NCI-H774 (cell line): ENCODE results near the gene RAB30.
A peak's percentile ranks its signal among the peaks of the same experiment; 100 is the strongest.
"Not testable (repeated sequence)": the region's sequence is repeated elsewhere in the genome, so short reads cannot be mapped to it uniquely, and the experiment has no call there.

Experiments
- DNase-seq: peaks from one replicate; lab custom pipeline; 2025; lab: John Stamatoyannopoulos, UW

Gene RAB30

DNA sequence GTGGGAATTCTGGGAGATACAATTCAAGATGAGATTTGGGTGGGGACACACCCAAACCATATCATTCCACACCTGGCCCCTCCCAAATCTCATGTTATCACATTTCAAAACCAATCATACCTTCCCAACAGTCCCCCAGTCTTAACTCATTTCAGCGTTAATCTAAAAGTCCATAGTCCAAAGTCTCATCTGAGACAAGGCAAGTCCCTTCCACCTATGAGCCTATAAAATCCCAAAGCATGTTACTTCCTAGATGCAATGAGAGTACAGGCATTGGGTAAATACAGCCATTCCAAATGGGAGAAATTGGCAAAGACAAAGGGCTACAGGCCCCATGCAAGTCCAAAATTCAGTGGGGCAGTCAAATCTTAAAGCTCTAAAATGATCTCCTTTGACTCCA, 128.3 kb downstream of the RAB30 start:
- not testable (repeated sequence) for DNase-seq

GRCh38 chr11:82942376-82942775, 129.3 kb downstream of the RAB30 start:
- DNase-seq: no peak

GRCh38 chr11:82939456-82939855, 132.2 kb downstream of the RAB30 start:
- no peak for DNase-seq

- no peak for DNase-seq
These were observed 134.1 kb downstream of the RAB30 start for GRCh38 chr11:82937554-82937953.

DNA sequence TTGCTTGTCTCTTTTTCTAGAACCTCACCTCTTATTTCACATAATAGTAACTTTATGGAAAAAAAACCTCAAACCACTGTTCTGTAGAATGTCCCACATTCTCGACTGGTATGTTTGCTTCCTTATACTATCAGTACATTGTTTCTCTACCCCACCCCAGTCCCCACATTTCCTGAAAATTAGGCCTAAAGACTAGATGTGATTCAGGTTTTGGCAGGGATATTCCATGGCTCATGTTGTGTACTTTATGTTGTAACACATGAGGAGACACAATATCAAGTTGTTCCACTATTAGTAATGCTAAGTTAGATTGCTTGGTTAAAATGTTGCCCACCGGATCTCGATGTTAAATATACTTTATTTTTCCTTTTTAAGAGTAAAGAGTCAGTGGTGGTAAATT, 135.4 kb downstream of the RAB30 start:
- no peak for DNase-seq

GRCh38 chr11:82932564-82932963, 139.1 kb downstream of the RAB30 start:
- DNase-seq: no peak

DNA sequence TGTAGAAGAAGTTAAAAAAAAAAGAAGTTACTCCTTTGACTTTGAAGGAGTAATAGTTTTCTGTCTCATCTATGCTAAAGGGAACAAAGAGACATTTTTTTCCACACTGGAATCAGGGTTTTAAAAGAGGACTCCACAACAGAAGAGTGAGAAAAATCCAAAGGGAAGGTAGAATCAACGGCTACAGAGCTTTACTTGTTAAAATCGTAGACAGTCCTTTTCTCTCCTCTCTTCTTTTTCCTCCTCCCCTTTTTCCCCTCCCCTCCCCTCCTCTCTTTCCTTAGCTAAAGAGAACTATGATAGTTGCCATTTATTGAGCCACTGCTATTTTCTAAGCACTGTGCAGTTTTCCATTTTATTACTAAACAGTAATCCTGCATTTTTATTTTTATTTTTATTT, 141.0 kb downstream of the RAB30 start:
- DNase-seq: no peak

DNA sequence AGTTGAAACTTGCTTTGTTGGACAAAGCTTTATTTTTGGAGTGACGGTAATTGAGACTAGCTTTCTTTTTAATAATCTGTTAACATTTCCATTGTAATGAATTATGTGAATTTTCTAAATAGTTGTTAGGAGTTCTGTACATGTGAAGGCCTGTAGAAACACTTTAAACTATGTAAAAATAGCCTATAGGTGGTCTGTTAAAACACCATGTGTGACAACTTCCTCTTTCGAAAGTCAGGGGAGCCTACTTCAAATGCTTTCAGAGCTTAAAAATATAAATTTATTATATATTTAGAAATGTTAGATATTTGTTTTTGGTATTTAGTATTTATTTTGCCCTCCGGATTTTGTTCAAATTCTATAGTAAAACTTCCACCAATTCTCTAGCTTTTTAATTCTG, 141.5 kb downstream of the RAB30 start:
- no peak for DNase-seq

GRCh38 chr11:82929121-82929520, 142.6 kb downstream of the RAB30 start:
- no peak for DNase-seq

DNA sequence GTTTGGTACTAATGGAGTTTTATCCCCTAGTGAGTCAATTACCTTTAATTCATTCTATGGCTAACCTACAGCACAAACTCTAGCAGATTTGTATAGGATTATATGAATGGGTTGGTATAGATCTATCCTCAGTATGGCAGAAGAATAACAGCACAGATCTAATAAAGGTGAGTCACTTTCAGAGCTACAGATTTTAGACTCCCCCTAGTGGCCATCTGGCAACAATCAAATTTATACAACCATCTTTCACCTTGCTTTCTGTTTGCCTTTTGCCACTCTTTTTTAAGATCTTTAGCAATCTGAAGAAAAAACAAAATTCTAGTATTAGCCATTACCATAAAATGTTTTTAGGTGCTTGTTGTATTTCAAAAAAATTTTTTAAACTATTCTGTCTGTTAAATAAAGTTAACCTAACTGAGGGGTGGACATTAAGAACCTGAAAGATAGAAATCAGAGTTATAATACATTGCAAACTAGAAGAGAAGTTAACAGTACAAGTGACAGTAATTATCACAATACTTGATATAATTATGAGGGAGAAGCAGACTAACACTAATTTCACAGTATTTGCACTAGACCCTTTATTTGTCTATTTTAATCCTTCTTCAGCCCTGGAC, 144.3 kb downstream of the RAB30 start:
- DNase-seq: peak; percentile 41

DNA sequence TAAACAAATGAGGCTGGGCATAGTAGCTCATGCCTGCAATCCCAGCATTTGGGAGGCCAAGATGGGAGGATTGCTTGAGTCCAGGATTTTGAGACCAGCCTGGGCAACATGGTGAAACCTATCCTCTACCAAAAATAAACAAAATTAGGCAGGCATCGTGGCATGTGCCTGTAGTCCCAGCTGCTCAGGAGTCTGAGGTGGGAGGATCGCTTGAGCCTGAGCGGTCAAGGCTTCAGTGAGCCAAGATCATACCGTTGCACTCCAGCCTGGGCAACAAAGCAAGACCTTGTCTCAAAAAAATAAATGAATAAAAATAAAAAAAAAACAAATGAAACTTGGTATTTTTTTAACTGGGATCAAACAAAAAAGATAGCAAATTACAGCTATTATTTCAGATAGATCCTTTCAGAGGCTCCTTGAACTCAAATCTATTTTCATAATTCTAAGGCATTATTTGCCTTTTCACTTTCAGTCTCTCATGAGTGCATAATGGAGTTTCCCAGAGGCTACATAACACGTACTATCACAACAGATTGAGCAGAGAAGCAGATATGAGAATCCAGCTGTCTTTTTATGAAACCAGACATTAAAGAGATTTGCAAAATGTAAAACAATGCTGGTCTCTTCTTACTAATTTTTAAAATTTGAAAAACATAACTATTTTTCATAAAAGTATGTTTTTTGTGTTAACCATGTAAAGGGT, 147.0 kb downstream of the RAB30 start:
- no peak for DNase-seq
